Measurements from ENCODE around the gene CCRL2.

Gene CCRL2

DNA sequence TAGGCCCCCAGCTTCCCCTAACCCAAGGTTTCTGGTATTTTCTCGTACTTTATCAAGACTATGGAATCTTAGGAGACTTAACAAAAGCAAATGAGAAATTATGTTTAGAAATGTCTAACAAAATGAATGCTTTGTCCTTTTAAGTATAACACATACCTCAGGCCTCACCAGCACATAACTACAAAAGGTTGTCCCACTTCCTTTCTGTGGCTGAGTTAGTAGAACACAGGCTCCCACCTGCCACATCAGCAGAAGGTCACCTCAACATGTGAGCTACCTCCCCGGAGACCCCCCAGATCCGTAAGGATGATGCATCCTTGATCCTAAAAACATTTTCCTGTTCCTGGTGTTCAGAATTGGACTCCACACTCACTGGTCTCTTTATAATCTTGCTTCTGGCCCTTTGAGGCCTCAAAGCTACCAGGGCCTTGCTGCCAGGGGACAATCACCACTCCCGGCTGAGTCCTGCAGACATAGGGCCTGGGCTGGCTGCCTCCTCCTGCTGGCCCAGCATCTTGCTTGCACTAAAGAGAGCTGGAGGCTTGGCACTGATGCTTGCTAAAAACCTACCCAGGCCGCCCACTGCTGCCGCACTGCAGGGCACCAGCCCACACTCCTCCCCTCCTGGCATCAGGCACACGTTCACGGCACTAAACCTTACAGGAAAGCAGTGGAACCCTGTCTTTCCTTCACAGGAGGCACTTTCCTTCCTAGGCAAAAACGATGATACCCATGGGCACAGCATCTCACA lies 2.9 kb downstream of the CCRL2 start:
- Histone ChIP-seq H3K4me1 (ENCODE audit: control insufficient read depth in 2 of 2, insufficient read depth in 1 of 2, low read depth in 1 of 2, low read length in 2 of 2) (peaks cover 0 to 3% of the 10 kb centered on the region in 2 donors), H3K9ac (ENCODE audit: low read depth, low read length, poor library complexity) (no peak overlapping the region), H3K4ac (ENCODE audit: low read length) (no peak overlapping the region), H3K18ac (ENCODE audit: low read length) (no peak overlapping the region), H3K79me1 (ENCODE audit: low read depth, low read length) (no peaks in the 10 kb centered on the region), H3K23ac (ENCODE audit: low read depth, low read length, poor library complexity) (no peak overlapping the region), H4K91ac (ENCODE audit: low read depth, low read length, poor library complexity) (no peak overlapping the region), H3K4me2 (ENCODE audit: insufficient read depth, low read length, poor library complexity, severe bottlenecking) (no peak overlapping the region), H2BK12ac (ENCODE audit: low read length) (no peak overlapping the region), H3K14ac (ENCODE audit: low read length) (no peak overlapping the region), H3K36me3 (replicated peaks in 1 of 2; ENCODE audit: control insufficient read depth in 2 of 2, insufficient read depth in 2 of 2, low read length in 2 of 2) (no peaks in the 10 kb centered on the region), H3K27me3 (ENCODE audit: control insufficient read depth in 3 of 3, insufficient read depth in 3 of 3, low read depth in 1 of 3, low read length in 3 of 3) (peaks cover 0 to 6% (median 0%) of the 10 kb centered on the region in 3 experiments), H2AK5ac (ENCODE audit: low read depth, low read length) (no peak overlapping the region), H2BK120ac (ENCODE audit: low read depth, low read length) (no peak overlapping the region), H3K9me3 (replicated peaks in 1 of 2; ENCODE audit: control insufficient read depth in 2 of 2, insufficient read depth in 1 of 2, low read depth in 1 of 2, low read length in 2 of 2) (no peaks in the 10 kb centered on the region), H3K27ac (replicated peaks; ENCODE audit: low read length) (no peak overlapping the region), H3K4me3 (ENCODE audit: low read length in 2 of 2) (no peak overlapping the region), H2BK5ac (ENCODE audit: low read length) (no peak overlapping the region), H2BK15ac (ENCODE audit: low read length) (no peak overlapping the region), H2AFZ (ENCODE audit: low read length) (no peak overlapping the region), H4K8ac (ENCODE audit: low read depth, low read length) (no peak overlapping the region)
- no CpG with 5 or more reads among the region's 9 CpGs for WGBS, 2 donors (ENCODE audit: extremely low coverage in 2 of 2, insufficient read length in 2 of 2, insufficient replicate concordance in 1 of 2)
- DNase-seq (ENCODE audit: low spot score) = no peak

DNA sequence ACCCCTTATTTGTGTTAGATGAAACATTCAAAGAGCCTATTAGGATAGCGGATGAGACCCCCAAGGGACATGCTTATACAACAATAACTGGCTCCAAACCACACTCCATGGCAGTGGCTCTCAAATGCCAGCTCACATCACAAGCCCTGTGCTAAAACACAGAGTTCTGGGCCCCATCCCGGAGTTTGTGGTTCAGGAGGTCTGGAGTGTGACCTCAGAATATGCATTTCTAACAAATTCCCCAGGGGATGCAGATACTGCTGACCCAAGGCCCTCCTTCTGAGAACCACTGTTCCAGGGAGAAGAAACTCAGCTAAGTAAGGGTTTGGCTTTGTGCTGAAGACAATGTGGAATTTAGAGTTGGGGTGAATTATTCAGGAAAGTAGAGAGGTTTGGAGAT lies 3.6 kb downstream of the CCRL2 start:
- WGBS, 2 donors (ENCODE audit: extremely low coverage in 2 of 2, insufficient read length in 2 of 2, insufficient replicate concordance in 1 of 2) = no CpG with 5 or more reads among the region's 2 CpGs

DNA sequence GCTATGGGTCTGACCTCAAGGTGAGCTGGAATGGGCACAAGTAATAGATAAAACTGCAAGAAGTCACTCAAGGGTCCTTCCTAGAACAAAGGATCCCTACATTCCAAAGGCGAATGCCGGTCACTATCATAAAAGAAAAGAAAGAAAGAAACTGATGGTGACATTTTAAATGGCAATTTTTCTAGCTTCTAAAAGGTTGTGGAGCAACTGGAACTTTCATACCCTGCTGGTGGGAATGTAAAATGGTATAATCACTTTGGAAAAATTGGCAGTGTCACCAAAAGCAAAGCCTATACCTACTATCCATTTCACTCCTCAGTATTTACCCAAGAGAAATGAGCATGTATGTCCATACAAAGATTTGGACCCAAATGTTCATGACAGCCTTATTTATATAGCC lies 4.2 kb downstream of the CCRL2 start:
- H3K9me3 ChIP-seq (replicated peaks in 1 of 2; ENCODE audit: control insufficient read depth in 2 of 2, insufficient read depth in 1 of 2, low read depth in 1 of 2, low read length in 2 of 2) = no peaks in the 10 kb centered on the region
- no peak for DNase-seq (ENCODE audit: low spot score)
- H3K4ac ChIP-seq (ENCODE audit: low read length) = no peak overlapping the region
- no peak overlapping the region for H3K4me3 ChIP-seq (ENCODE audit: low read length in 2 of 2)
- H2BK15ac ChIP-seq (ENCODE audit: low read length) = no peak overlapping the region
- no CpG with 5 or more reads among the region's 2 CpGs for WGBS, 2 donors (ENCODE audit: extremely low coverage in 2 of 2, insufficient read length in 2 of 2, insufficient replicate concordance in 1 of 2)
- H3K14ac ChIP-seq (ENCODE audit: low read length) = no peak overlapping the region
- H3K27me3 ChIP-seq (ENCODE audit: control insufficient read depth in 3 of 3, insufficient read depth in 3 of 3, low read depth in 1 of 3, low read length in 3 of 3) = peaks cover 0 to 6% (median 0%) of the 10 kb centered on the region in 3 experiments
- no peak overlapping the region for H3K27ac ChIP-seq (replicated peaks; ENCODE audit: low read length)
- no peak overlapping the region for H4K8ac ChIP-seq (ENCODE audit: low read depth, low read length)
- no peak overlapping the region for H3K9ac ChIP-seq (ENCODE audit: low read depth, low read length, poor library complexity)
- H2BK5ac ChIP-seq (ENCODE audit: low read length) = no peak overlapping the region
- H2AK5ac ChIP-seq (ENCODE audit: low read depth, low read length) = no peak overlapping the region
- H3K4me1 ChIP-seq (ENCODE audit: control insufficient read depth in 2 of 2, insufficient read depth in 1 of 2, low read depth in 1 of 2, low read length in 2 of 2) = no peaks in the 10 kb centered on the region
- H3K79me1 ChIP-seq (ENCODE audit: low read depth, low read length) = no peaks in the 10 kb centered on the region
- no peak overlapping the region for H2BK12ac ChIP-seq (ENCODE audit: low read length)
- H3K23ac ChIP-seq (ENCODE audit: low read depth, low read length, poor library complexity) = no peak overlapping the region
- no peak overlapping the region for H2AFZ ChIP-seq (ENCODE audit: low read length)
- no peak overlapping the region for H2BK120ac ChIP-seq (ENCODE audit: low read depth, low read length)
- no peak overlapping the region for H3K4me2 ChIP-seq (ENCODE audit: insufficient read depth, low read length, poor library complexity, severe bottlenecking)
- H3K36me3 ChIP-seq (replicated peaks in 1 of 2; ENCODE audit: control insufficient read depth in 2 of 2, insufficient read depth in 2 of 2, low read length in 2 of 2) = no peaks in the 10 kb centered on the region
- no peak overlapping the region for H4K91ac ChIP-seq (ENCODE audit: low read depth, low read length, poor library complexity)
- no peak overlapping the region for H3K18ac ChIP-seq (ENCODE audit: low read length)

More for the DNA sequence above, 3.6 kb downstream of the CCRL2 start:
- Histone ChIP-seq H3K4ac (ENCODE audit: low read length) (no peak overlapping the region), H3K36me3 (replicated peaks in 1 of 2; ENCODE audit: control insufficient read depth in 2 of 2, insufficient read depth in 2 of 2, low read length in 2 of 2) (no peaks in the 10 kb centered on the region), H3K27me3 (ENCODE audit: control insufficient read depth in 3 of 3, insufficient read depth in 3 of 3, low read depth in 1 of 3, low read length in 3 of 3) (peaks cover 0 to 6% (median 0%) of the 10 kb centered on the region in 3 experiments), H3K18ac (ENCODE audit: low read length) (no peak overlapping the region), H3K9me3 (replicated peaks in 1 of 2; ENCODE audit: control insufficient read depth in 2 of 2, insufficient read depth in 1 of 2, low read depth in 1 of 2, low read length in 2 of 2) (no peaks in the 10 kb centered on the region), H4K91ac (ENCODE audit: low read depth, low read length, poor library complexity) (no peak overlapping the region), H3K79me1 (ENCODE audit: low read depth, low read length) (no peaks in the 10 kb centered on the region), H2BK12ac (ENCODE audit: low read length) (no peak overlapping the region), H3K14ac (ENCODE audit: low read length) (no peak overlapping the region), H3K9ac (ENCODE audit: low read depth, low read length, poor library complexity) (no peak overlapping the region), H3K23ac (ENCODE audit: low read depth, low read length, poor library complexity) (no peak overlapping the region), H2BK15ac (ENCODE audit: low read length) (no peak overlapping the region), H4K8ac (ENCODE audit: low read depth, low read length) (no peak overlapping the region), H3K4me1 (ENCODE audit: control insufficient read depth in 2 of 2, insufficient read depth in 1 of 2, low read depth in 1 of 2, low read length in 2 of 2) (no peaks in the 10 kb centered on the region), H3K27ac (replicated peaks; ENCODE audit: low read length) (no peak overlapping the region), H3K4me2 (ENCODE audit: insufficient read depth, low read length, poor library complexity, severe bottlenecking) (no peak overlapping the region), H2BK120ac (ENCODE audit: low read depth, low read length) (no peak overlapping the region), H2AFZ (ENCODE audit: low read length) (no peak overlapping the region), H3K4me3 (ENCODE audit: low read length in 2 of 2) (no peak overlapping the region), H2BK5ac (ENCODE audit: low read length) (no peak overlapping the region), H2AK5ac (ENCODE audit: low read depth, low read length) (no peak overlapping the region)
- DNase-seq (ENCODE audit: low spot score) = no peak

DNA sequence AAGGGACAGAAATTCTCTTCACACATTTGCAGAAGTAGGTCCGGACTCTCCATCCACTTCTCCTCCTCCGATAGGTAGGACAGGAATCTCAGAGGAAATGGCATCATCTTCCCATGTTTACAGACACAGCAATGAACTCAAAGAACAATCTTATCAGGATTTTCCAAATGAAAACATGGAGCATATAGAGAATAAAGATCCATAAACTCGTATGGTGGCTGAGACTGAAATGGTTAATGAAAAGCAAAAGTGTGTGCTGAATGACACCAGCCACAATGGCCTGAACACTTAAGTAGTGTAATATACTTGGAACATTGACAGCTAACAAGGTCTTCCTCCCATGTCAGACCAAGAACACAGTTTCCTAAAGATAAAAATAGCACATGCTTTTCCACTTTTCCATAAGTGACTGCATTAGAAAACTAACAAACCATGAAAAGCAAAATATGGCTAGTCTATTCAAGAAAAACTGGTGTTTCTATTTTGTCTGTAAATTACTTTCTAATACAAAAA lies 5.8 kb downstream of the CCRL2 start:
- Histone ChIP-seq H4K8ac (ENCODE audit: low read depth, low read length) (no peak overlapping the region), H3K27me3 (ENCODE audit: control insufficient read depth in 3 of 3, insufficient read depth in 3 of 3, low read depth in 1 of 3, low read length in 3 of 3) (peaks cover 0 to 6% (median 0%) of the 10 kb centered on the region in 3 experiments), H3K4me1 (ENCODE audit: control insufficient read depth in 2 of 2, insufficient read depth in 1 of 2, low read depth in 1 of 2, low read length in 2 of 2) (no peaks in the 10 kb centered on the region), H2AK5ac (ENCODE audit: low read depth, low read length) (no peak overlapping the region), H3K9me3 (replicated peaks in 1 of 2; ENCODE audit: control insufficient read depth in 2 of 2, insufficient read depth in 1 of 2, low read depth in 1 of 2, low read length in 2 of 2) (no peaks in the 10 kb centered on the region), H3K79me1 (ENCODE audit: low read depth, low read length) (no peaks in the 10 kb centered on the region), H2BK120ac (ENCODE audit: low read depth, low read length) (no peak overlapping the region), H2AFZ (ENCODE audit: low read length) (no peak overlapping the region), H2BK15ac (ENCODE audit: low read length) (no peak overlapping the region), H3K4me3 (ENCODE audit: low read length in 2 of 2) (no peak overlapping the region), H3K27ac (replicated peaks; ENCODE audit: low read length) (no peak overlapping the region), H3K36me3 (replicated peaks in 1 of 2; ENCODE audit: control insufficient read depth in 2 of 2, insufficient read depth in 2 of 2, low read length in 2 of 2) (no peaks in the 10 kb centered on the region), H3K18ac (ENCODE audit: low read length) (no peak overlapping the region), H3K4me2 (ENCODE audit: insufficient read depth, low read length, poor library complexity, severe bottlenecking) (no peak overlapping the region), H3K9ac (ENCODE audit: low read depth, low read length, poor library complexity) (no peak overlapping the region), H3K14ac (ENCODE audit: low read length) (no peak overlapping the region), H2BK5ac (ENCODE audit: low read length) (no peak overlapping the region), H3K4ac (ENCODE audit: low read length) (no peak overlapping the region), H3K23ac (ENCODE audit: low read depth, low read length, poor library complexity) (no peak overlapping the region), H2BK12ac (ENCODE audit: low read length) (no peak overlapping the region), H4K91ac (ENCODE audit: low read depth, low read length, poor library complexity) (no peak overlapping the region)
- DNase-seq (ENCODE audit: low spot score) = no peak
- no CpG with 5 or more reads among the region's 3 CpGs for WGBS, 2 donors (ENCODE audit: extremely low coverage in 2 of 2, insufficient read length in 2 of 2, insufficient replicate concordance in 1 of 2)
